K562 (cell line): ENCODE results near the gene ATP6V0D1. TPM values are rescaled to one million over a fixed set of nuclear protein-coding genes. Genes with fewer than 3 reads are reported as not detected.
"Not testable (repeated sequence)": the region's sequence is repeated elsewhere in the genome, so short reads cannot be mapped to it uniquely, and the experiment has no call there.

Experiments
- ATAC-seq: fragments of 200-7000 bp; cut with Tn5 transposase; 3 replicates; pipeline ENCODE4 v1.9.1; 2020; ENCODE audit warnings: moderate library complexity
- BruUV-seq: library from RNA; stranded (reverse); fragments of 400-500 nt; replicated peaks from 2 replicates; lab custom pipeline; 2021; lab: Mats Ljungman, UMichigan
- CTCF ChIA-PET: fragments of 300-600 bp; formaldehyde crosslinking; extraction: SDS; loops from one replicate; lab custom pipeline; 2021; ENCODE audit warnings: low intra/inter-chr PET ratio; lab: Yijun Ruan, JAX
- POLR2A ChIA-PET: fragments of 300-600, 350-650 bp; sonication (Branson Sonifier 250); formaldehyde crosslinking; extraction: SDS; loops from one replicate; lab custom pipeline; 2021; ENCODE audit warnings: antibody characterized with exemption, inconsistent platforms; lab: Yijun Ruan, JAX
- DNase-seq, 4 experiments: peaks; one replicate each; pipeline versions ENCODE4 v3.0.0 to v3.0.0-alpha.2; 2011 to 2018; ENCODE audit warnings: low spot score in 3 of 4, mixed read lengths in 3 of 4; ENCODE audit errors: extremely low read depth in 1 of 4
- FAIRE-seq: peaks from 2 replicates; lab custom pipeline; 2011; peaks lifted over from hg19 to GRCh38; lab: Jason Lieb, UNC
- H2AFZ ChIP-seq: 2 replicates; pipeline ENCODE4 v1.6.0; 2011; ENCODE audit warnings: low read depth, low read length, control low read depth, inconsistent platforms
- H3K27ac ChIP-seq: fragments of 200-600 bp; 3 replicates; pipeline ENCODE4 v1.8.0; 2011; ENCODE audit warnings: low read depth, mild to moderate bottlenecking, control low read depth, inconsistent platforms, low read length, moderate library complexity, mixed read lengths; ENCODE audit errors: extremely low read depth
- H3K27me3 ChIP-seq, 2 experiments: fragments of 300-600 bp in 1 of 2; 2 replicates in 1 of 2; 3 replicates in 1 of 2; pipeline versions ENCODE4 v1.6.0 to v1.8.0; 2011; ENCODE audit warnings: inconsistent platforms in 2 of 2, low read length in 2 of 2, mild to moderate bottlenecking in 1 of 2, mixed read lengths in 1 of 2, moderate library complexity in 1 of 2; ENCODE audit not compliant: control insufficient read depth in 2 of 2, insufficient read depth in 2 of 2
- H3K36me3 ChIP-seq: fragments of 300-600 bp; 3 replicates; pipeline ENCODE4 v1.8.0; 2011; ENCODE audit warnings: mild to moderate bottlenecking, low read length, inconsistent platforms; ENCODE audit not compliant: control insufficient read depth, insufficient read depth
- H3K4me1 ChIP-seq, 2 experiments: fragments of 200-600 bp in 1 of 2; replicated peaks in 1 of 2; 2 replicates in 1 of 2; 3 replicates in 1 of 2; pipeline versions ENCODE4 v1.5.1 to v1.8.0; 2011; ENCODE audit warnings: inconsistent platforms in 2 of 2, low read length in 2 of 2, mild to moderate bottlenecking in 1 of 2, mixed read lengths in 1 of 2, moderate library complexity in 1 of 2; ENCODE audit not compliant: control insufficient read depth in 2 of 2, insufficient read depth in 2 of 2
- H3K4me2 ChIP-seq: 2 replicates; pipeline ENCODE4 v1.6.1; 2011; ENCODE audit warnings: low read length, control low read depth, inconsistent platforms, mixed read lengths; ENCODE audit not compliant: insufficient read depth
- H3K4me3 ChIP-seq: fragments of 200-600 bp; sonication (generic), shearing (Covaris generic); 2 replicates; pipeline ENCODE4 v1.5.1; 2016; ENCODE audit warnings: control low read depth, inconsistent platforms
- H3K79me2 ChIP-seq: fragments of 200-600 bp; 3 replicates; pipeline ENCODE4 v1.8.0; 2011; ENCODE audit warnings: low read length, inconsistent platforms; ENCODE audit not compliant: control insufficient read depth, insufficient read depth
- H3K9ac ChIP-seq, 2 experiments: 2 replicates each; pipeline versions ENCODE4 v1.6.0 to v1.6.1; 2011; ENCODE audit warnings: low read depth in 2 of 2, low read length in 2 of 2, control low read depth in 1 of 2, inconsistent platforms in 1 of 2, mild to moderate bottlenecking in 1 of 2, mixed read lengths in 1 of 2; ENCODE audit not compliant: insufficient read depth in 1 of 2
- H3K9me1 ChIP-seq: one replicate; pipeline ENCODE4 v1.6.0; 2011; ENCODE audit warnings: inconsistent platforms, mild to moderate bottlenecking, low read length, moderate library complexity; ENCODE audit not compliant: control insufficient read depth, insufficient read depth
- H3K9me3 ChIP-seq: replicated peaks from 2 replicates; pipeline ENCODE4 v1.5.1; 2011; ENCODE audit warnings: low read depth, low read length, inconsistent platforms; ENCODE audit not compliant: control insufficient read depth, insufficient read depth
- H4K20me1 ChIP-seq: replicated peaks from 2 replicates; pipeline ENCODE4 v1.6.1; 2011; ENCODE audit warnings: low read length, inconsistent platforms, mixed read lengths; ENCODE audit not compliant: control insufficient read depth, insufficient read depth
- HNRNPK ChIP-seq: fragments of 200-400 bp; formaldehyde crosslinking; IDR thresholded peaks from one replicate; pipeline ENCODE4 v1.6.1; 2018; ENCODE audit warnings: mild to moderate bottlenecking, low read depth, low read length; ENCODE audit not compliant: poor library complexity, severe bottlenecking
- RBM22 ChIP-seq: fragments of 200-400 bp; formaldehyde crosslinking; IDR thresholded peaks from 2 replicates; pipeline ENCODE4 v1.6.1; 2018; ENCODE audit warnings: low read length, low read depth; ENCODE audit not compliant: poor library complexity, severe bottlenecking
- STAG1 ChIP-seq: sonication (generic); formaldehyde crosslinking; IDR thresholded peaks from 2 replicates; pipeline ENCODE4 v1.5.0; 2020; ENCODE audit warnings: missing genetic modification reagents, borderline replicate concordance
- ZBTB7A ChIP-seq: IDR thresholded peaks from 2 replicates; pipeline ENCODE4 v1.6.1; 2011; ENCODE audit warnings: low read depth, mild to moderate bottlenecking, low read length, moderate library complexity, borderline replicate concordance; ENCODE audit not compliant: control insufficient read depth
- WGBS: fragments of 100-300 bp; shearing (Covaris generic); methylation state at CpG from one replicate; pipeline ENCODE4 v1.1.6; 2016; ENCODE audit warnings: low coverage, mixed read lengths; ENCODE audit not compliant: insufficient coverage; ENCODE audit errors: missing lambda C conversion rate; 5-methylcytosine and 5-hydroxymethylcytosine counted together
- in situ Hi-C: fragments of 300-500 bp; cut with MboI; formaldehyde crosslinking; loops from 4 replicates; pipeline ENCODE4 v1.15.0; 2018; ENCODE audit warnings: inconsistent platforms, mixed read lengths
- intact Hi-C: fragments of 100-400 bp; cut with micrococcal nuclease; formaldehyde crosslinking; loops from 2 replicates; pipeline ENCODE4 v1.14.2; 2022
- polyA plus RNA-seq, 8 experiments: library from polyadenylated mRNA; depleted of rRNA in 4 of 8; stranded (reverse) in 5 of 8; unstranded in 3 of 8; fragments of >200 nt; fragmentation: Nextera tagmentation in 2 of 8; fragmentation: Illumina TruSeq in 1 of 8; extraction: Ambion mirVana in 2 of 8; extraction: Trizol in 1 of 8; gene quantifications; 2 replicates each; pipeline versions ENCODE4 v1.2.1 to v1.2.3, GENCODE V29; 2011 to 2014; ENCODE audit warnings: inconsistent platforms in 1 of 8, missing spikeins in 1 of 8
- total RNA-seq, 7 experiments: library from RNA; depleted of rRNA in 6 of 7; stranded (reverse); fragments of >200 nt in 6 of 7; fragmentation: Illumina TruSeq in 2 of 7; extraction: Trizol in 2 of 7; gene quantifications; 2 replicates each; pipeline versions ENCODE4 v1.2.1 to v1.2.3, GENCODE V29; 2011 to 2021; ENCODE audit warnings: low replicate concordance in 1 of 7
- TF ChIP-seq, protein P1 (sequence below): fragments of 450-650 bp; IDR thresholded peaks from 2 replicates; pipeline ENCODE4 v1.6.1; 2016; ENCODE audit warnings: antibody characterized with exemption
- TF ChIP-seq, protein P2 (sequence below): fragments of 150-350 bp; conservative IDR thresholded peaks from 2 replicates; pipeline ENCODE4 v1.6.1; 2014; ENCODE audit warnings: low read length
- TF ChIP-seq, protein P3 (sequence below): sonication (generic); formaldehyde crosslinking; IDR thresholded peaks from 2 replicates; pipeline ENCODE4 v1.8.1; 2023; ENCODE audit warnings: mild to moderate bottlenecking, missing genetic modification reagents
- TF ChIP-seq, protein P4 (sequence below), 3 experiments: IDR thresholded peaks in 2 of 3; conservative IDR thresholded peaks in 1 of 3; 2 replicates each; pipeline ENCODE4 v1.5.1; 2011 to 2012; ENCODE audit warnings: low read length in 3 of 3, mild to moderate bottlenecking in 3 of 3, control low read depth in 2 of 3, improper control_type of control experiment in 1 of 3, inconsistent platforms in 1 of 3, low read depth in 1 of 3, mixed read lengths in 1 of 3, moderate library complexity in 1 of 3; ENCODE audit not compliant: insufficient read depth in 2 of 3

Gene ATP6V0D1
- total and polyA plus RNA-seq, 9 of the 15 experiments (the other 6 are each of a cell fraction or from before 2014, with no cell fraction given), result 23.2 to 69.7 (median 45.6) TPM

DNA sequence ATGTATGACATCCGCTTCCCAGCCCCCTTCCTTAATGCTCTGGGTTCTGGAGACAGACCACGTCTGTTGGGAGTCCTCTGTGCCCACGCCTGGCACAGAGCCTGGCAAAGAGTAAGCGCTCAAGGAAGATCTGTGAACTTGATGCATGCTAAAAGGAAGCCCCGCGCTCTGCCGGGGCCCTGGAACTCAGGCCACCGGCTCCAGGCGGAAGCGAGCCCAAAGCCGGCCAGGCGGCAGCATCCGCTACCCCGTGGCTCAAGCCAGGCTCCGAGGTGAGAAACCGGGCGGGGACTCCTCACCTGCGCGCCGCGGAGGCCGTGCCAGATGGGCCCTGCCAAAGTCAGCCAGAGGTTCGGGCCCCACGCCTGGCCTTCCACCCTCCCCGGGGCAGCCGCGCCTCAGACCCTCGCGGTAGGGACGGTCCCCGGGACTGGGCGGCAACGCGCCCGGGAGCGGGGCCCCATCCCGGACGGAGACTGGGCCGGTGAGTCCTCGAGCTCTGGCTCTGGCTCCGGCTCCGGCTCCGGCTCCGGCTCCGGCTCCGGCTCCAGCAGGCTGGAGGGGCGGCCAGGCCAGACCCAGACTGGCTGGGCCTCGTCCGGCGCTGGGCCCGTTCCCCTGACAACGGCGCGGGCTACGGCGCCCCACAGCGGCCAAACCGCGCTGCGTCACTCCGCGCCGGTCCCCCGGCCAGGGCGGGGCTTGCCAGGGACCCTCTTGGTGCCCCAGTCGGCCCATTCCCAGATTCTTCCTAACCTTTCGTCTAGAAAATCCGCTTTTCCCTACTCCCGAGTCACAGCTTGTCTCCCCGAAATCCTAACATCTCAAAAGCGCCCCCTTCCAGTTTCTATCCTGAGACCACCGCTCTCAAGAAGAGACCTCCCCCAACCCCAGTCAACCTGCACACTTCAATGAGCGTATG, 64.8 kb downstream of the ATP6V0D1 start, which contains the start of gene ZDHHC1 (continued):
- TF ChIP-seq, protein P1, sequence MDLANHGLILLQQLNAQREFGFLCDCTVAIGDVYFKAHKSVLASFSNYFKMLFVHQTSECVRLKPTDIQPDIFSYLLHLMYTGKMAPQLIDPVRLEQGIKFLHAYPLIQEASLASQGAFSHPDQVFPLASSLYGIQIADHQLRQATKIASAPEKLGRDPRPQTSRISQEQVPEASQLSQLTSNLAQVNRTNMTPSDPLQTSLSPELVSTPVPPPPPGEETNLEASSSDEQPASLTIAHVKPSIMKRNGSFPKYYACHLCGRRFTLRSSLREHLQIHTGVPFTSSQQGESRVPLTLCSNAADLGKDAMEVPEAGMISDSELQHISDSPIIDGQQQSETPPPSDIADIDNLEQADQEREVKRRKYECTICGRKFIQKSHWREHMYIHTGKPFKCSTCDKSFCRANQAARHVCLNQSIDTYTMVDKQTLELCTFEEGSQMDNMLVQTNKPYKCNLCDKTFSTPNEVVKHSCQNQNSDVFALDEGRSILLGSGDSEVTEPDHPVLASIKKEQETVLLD, result no peak
- no peak for TF ChIP-seq RBM22
- TF ChIP-seq, protein P2, sequence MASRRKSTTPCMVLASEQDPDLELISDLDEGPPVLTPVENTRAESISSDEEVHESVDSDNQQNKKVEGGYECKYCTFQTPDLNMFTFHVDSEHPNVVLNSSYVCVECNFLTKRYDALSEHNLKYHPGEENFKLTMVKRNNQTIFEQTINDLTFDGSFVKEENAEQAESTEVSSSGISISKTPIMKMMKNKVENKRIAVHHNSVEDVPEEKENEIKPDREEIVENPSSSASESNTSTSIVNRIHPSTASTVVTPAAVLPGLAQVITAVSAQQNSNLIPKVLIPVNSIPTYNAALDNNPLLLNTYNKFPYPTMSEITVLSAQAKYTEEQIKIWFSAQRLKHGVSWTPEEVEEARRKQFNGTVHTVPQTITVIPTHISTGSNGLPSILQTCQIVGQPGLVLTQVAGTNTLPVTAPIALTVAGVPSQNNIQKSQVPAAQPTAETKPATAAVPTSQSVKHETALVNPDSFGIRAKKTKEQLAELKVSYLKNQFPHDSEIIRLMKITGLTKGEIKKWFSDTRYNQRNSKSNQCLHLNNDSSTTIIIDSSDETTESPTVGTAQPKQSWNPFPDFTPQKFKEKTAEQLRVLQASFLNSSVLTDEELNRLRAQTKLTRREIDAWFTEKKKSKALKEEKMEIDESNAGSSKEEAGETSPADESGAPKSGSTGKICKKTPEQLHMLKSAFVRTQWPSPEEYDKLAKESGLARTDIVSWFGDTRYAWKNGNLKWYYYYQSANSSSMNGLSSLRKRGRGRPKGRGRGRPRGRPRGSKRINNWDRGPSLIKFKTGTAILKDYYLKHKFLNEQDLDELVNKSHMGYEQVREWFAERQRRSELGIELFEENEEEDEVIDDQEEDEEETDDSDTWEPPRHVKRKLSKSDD, result no peak
- TF ChIP-seq HNRNPK, result no peak
- TF ChIP-seq, protein P3, sequence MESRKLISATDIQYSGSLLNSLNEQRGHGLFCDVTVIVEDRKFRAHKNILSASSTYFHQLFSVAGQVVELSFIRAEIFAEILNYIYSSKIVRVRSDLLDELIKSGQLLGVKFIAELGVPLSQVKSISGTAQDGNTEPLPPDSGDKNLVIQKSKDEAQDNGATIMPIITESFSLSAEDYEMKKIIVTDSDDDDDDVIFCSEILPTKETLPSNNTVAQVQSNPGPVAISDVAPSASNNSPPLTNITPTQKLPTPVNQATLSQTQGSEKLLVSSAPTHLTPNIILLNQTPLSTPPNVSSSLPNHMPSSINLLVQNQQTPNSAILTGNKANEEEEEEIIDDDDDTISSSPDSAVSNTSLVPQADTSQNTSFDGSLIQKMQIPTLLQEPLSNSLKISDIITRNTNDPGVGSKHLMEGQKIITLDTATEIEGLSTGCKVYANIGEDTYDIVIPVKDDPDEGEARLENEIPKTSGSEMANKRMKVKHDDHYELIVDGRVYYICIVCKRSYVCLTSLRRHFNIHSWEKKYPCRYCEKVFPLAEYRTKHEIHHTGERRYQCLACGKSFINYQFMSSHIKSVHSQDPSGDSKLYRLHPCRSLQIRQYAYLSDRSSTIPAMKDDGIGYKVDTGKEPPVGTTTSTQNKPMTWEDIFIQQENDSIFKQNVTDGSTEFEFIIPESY (CRISPR knock-in tag), result peak; percentile 48; the same call in 1 of the 2 replicates
- TF ChIP-seq, protein P4, sequence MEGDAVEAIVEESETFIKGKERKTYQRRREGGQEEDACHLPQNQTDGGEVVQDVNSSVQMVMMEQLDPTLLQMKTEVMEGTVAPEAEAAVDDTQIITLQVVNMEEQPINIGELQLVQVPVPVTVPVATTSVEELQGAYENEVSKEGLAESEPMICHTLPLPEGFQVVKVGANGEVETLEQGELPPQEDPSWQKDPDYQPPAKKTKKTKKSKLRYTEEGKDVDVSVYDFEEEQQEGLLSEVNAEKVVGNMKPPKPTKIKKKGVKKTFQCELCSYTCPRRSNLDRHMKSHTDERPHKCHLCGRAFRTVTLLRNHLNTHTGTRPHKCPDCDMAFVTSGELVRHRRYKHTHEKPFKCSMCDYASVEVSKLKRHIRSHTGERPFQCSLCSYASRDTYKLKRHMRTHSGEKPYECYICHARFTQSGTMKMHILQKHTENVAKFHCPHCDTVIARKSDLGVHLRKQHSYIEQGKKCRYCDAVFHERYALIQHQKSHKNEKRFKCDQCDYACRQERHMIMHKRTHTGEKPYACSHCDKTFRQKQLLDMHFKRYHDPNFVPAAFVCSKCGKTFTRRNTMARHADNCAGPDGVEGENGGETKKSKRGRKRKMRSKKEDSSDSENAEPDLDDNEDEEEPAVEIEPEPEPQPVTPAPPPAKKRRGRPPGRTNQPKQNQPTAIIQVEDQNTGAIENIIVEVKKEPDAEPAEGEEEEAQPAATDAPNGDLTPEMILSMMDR (IDR thresholded peaks at IDR 0.05 in 2 of 3, conservative IDR thresholded peaks at IDR 0.05 in 1 of 3; ENCODE audit: insufficient read depth in 2 of 3, low read depth in 1 of 3, low read length in 3 of 3), result peak; percentile 33 to 57 (median 50); a peak in 4 of 6 replicates
- TF ChIP-seq STAG1, result peak; percentile 47; the same call in 1 of the 2 replicates
- peak; percentile 56; the same call in 1 of the 2 replicates for TF ChIP-seq ZBTB7A

DNA sequence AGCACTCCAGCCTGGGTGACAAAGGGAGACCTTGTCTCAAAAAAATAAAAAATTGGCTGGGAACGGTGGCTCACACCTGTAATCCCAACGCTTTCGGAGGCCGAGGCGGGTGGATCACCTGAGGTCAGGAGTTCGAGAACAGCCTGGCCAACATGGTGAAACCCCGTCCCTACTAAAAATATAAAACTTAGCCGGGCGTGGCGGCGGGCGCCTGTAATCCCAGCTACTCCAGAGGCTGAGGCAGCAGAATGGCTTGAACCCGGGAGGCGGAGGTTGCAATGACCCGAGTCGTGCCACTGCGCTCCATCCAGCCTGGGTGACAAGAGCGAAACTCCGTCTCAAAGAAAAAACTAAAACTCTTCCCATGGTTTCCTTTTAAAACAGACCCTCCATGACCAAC, 65.5 kb downstream of the ATP6V0D1 start:
- not testable (repeated sequence) for H3K9me3 ChIP-seq, H3K9me1 ChIP-seq, H3K4me1 ChIP-seq, BruUV-seq, H3K79me2 ChIP-seq, DNase-seq, H3K4me3 ChIP-seq, H2AFZ ChIP-seq, H3K36me3 ChIP-seq, FAIRE-seq, H3K27ac ChIP-seq, H3K4me2 ChIP-seq, H3K9ac ChIP-seq, ATAC-seq, H4K20me1 ChIP-seq
- peaks cover 42 to 72% of the 10 kb centered on the region in 2 experiments for H3K27me3 ChIP-seq
- intact Hi-C loops (loop anchor here (10.0 kb wide), 1 partner anchor 51 kb away; no protein-coding TSS in a partner anchor), in situ Hi-C loops (loop anchor here (25.0 kb wide), 1 partner anchor 453 kb away; the partner anchor contains the start of gene CES3)
- 31% methylated on average over 17 of the region's 19 CpGs for WGBS
- ChIA-PET CTCF (interaction anchor here (1.1 kb wide), 1 partner anchor 32 kb away, joined by 3 read pairs; no protein-coding TSS in a partner anchor), POLR2A (interaction anchor here (0.8 kb wide), 2 partner anchors 26 to 89 kb away, joined by 3 to 4 read pairs; partner anchors contain the start of genes KCTD19 and LRRC36)
